K562 (cell line): ENCODE data around the gene SDHC. TPM values are rescaled to one million over a fixed set of nuclear protein-coding genes. Genes with fewer than 3 reads are reported as not detected.

ENCODE experiments used
- EWSR1 ChIP-seq: fragments of 450-650 bp; IDR thresholded peaks from 2 replicates; pipeline ENCODE4 v1.6.1; 2018; ENCODE audit warnings: borderline replicate concordance, mild to moderate bottlenecking, low read depth, moderate library complexity; ENCODE audit not compliant: partially characterized antibody
- HDAC3 ChIP-seq: fragments of 450-650 bp; IDR thresholded peaks from 2 replicates; pipeline ENCODE4 v1.6.1; 2018; ENCODE audit warnings: borderline replicate concordance, mild to moderate bottlenecking, moderate library complexity; ENCODE audit not compliant: partially characterized antibody
- MGA ChIP-seq: fragments of 450-650 bp; IDR thresholded peaks from 2 replicates; pipeline ENCODE4 v1.6.1; 2016; ENCODE audit warnings: mild to moderate bottlenecking, moderate library complexity
- MLX ChIP-seq, 2 experiments: fragments of 450-650 bp in 1 of 2; sonication (generic) in 1 of 2; formaldehyde crosslinking; conservative IDR thresholded peaks; 2 replicates each; pipeline versions ENCODE4 v1.4.0 to v1.8.1; 2020 to 2022; ENCODE audit warnings: mild to moderate bottlenecking in 1 of 2, missing genetic modification reagents in 1 of 2
- SMARCA4 ChIP-seq: fragments of 450-650 bp; IDR thresholded peaks from 2 replicates; pipeline ENCODE4 v1.6.1; 2016
- TAL1 ChIP-seq: fragments of 450-650 bp; IDR thresholded peaks from 2 replicates; pipeline ENCODE4 v1.6.1; 2016; ENCODE audit warnings: mild to moderate bottlenecking
- ZBTB2 ChIP-seq: fragments of 450-650 bp; IDR thresholded peaks from 2 replicates; pipeline ENCODE4 v1.6.1; 2016; ENCODE audit warnings: antibody characterized with exemption
- ZNF347 ChIP-seq: fragments of 450-650 bp; formaldehyde crosslinking; IDR thresholded peaks from 2 replicates; pipeline ENCODE4 v1.4.0; 2020; ENCODE audit warnings: low read depth, mild to moderate bottlenecking, moderate library complexity
- ZNF592 ChIP-seq: fragments of 450-650 bp; IDR thresholded peaks from 2 replicates; pipeline ENCODE4 v1.6.1; 2017; ENCODE audit warnings: antibody characterized with exemption, mild to moderate bottlenecking
- polyA plus RNA-seq, 8 experiments: library from polyadenylated mRNA; depleted of rRNA in 4 of 8; stranded (reverse) in 5 of 8; unstranded in 3 of 8; fragments of >200 nt; fragmentation: Nextera tagmentation in 2 of 8; fragmentation: Illumina TruSeq in 1 of 8; extraction: Ambion mirVana in 2 of 8; extraction: Trizol in 1 of 8; gene quantifications; 2 replicates each; pipeline versions ENCODE4 v1.2.1 to v1.2.3, GENCODE V29; 2011 to 2014; ENCODE audit warnings: inconsistent platforms in 1 of 8, missing spikeins in 1 of 8
- total RNA-seq, 7 experiments: library from RNA; depleted of rRNA in 6 of 7; stranded (reverse); fragments of >200 nt in 6 of 7; fragmentation: Illumina TruSeq in 2 of 7; extraction: Trizol in 2 of 7; gene quantifications; 2 replicates each; pipeline versions ENCODE4 v1.2.1 to v1.2.3, GENCODE V29; 2011 to 2021; ENCODE audit warnings: low replicate concordance in 1 of 7

The SDHC gene
- total and polyA plus RNA-seq, 9 of the 15 experiments (the other 6 are each of a cell fraction or from before 2014, with no cell fraction given) = 7.7 to 309 (median 174) TPM

- no peak for TF ChIP-seq ZBTB2
- no peak for TF ChIP-seq EWSR1
- TF ChIP-seq ZNF592 = no peak
- TF ChIP-seq SMARCA4 = 0 out of 2 replicates have a peak, but pooled peaks have one; percentile 15
- no peak for TF ChIP-seq MLX (CRISPR knock-in tag; conservative IDR thresholded peaks at IDR 0.05)
- TF ChIP-seq ZNF347 (CRISPR knock-in tag) = no peak
- peak; percentile 22; the same call in 1 of the 2 replicates for TF ChIP-seq TAL1
- TF ChIP-seq MGA = no peak
- TF ChIP-seq HDAC3 = no peak
These were observed 89.9 kb downstream of the SDHC start (continued) for GRCh38 chr1:161404051-161404597.
